ENCODE results near the gene CIDEA.

CIDEA gene

DNA sequence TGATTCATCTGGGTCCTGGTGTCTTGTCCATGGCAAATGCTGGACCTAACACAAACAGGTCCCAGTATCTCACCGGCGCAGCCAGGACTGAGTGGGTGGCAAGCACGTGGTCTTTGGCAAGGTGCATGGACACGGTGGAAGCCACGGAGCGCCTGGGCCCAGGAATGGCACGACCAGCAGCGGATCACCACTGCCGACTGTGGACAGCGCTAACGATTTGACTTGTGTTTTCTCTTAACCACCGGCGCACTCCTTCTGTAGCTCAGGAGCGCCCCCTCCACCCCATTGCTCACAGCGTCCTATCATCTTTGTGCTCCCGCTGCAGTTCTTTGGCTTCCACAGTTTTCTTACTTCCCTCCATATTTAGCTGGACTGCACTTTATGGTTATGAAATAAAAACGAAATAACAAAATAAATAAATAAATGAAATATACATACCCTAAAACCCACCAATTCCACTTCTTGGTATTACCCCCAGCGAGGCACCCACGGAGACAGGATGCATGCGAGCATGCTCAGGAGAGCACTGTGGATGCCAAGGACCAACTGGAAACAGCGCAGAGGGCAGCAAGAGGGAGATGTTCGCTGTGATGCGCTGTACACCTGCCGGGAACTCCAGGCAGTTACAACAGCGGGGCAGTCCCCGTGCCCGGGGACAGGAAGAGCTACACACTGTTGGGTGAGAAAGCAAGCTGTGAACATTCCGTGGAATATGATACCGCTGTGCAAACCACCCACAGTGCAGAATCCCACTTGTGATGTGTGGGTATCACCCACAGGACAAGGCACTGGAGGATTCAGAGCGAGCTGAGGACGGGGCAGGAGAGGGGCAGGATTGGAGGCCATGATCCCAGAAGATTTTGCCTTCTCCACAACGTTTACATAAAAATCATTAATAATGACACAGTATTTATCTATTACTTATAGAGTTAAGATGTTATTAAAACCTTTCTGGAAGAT, 7.0 kb upstream of the CIDEA start:
- Histone ChIP-seq H3K36me3 (ENCODE audit: control insufficient read depth, insufficient read depth, low read length) (no peaks in the 10 kb centered on the region), H3K4me3 (replicated peaks; ENCODE audit: low read depth, low read length) (no peak overlapping the region), H3K27me3 (replicated peaks; ENCODE audit: control insufficient read depth, insufficient read depth, low read length) (peaks cover 2% of the 10 kb centered on the region)
- no peak for DNase-seq (ENCODE audit: extremely low read depth, insufficient read length)
- TF ChIP-seq, protein P1, sequence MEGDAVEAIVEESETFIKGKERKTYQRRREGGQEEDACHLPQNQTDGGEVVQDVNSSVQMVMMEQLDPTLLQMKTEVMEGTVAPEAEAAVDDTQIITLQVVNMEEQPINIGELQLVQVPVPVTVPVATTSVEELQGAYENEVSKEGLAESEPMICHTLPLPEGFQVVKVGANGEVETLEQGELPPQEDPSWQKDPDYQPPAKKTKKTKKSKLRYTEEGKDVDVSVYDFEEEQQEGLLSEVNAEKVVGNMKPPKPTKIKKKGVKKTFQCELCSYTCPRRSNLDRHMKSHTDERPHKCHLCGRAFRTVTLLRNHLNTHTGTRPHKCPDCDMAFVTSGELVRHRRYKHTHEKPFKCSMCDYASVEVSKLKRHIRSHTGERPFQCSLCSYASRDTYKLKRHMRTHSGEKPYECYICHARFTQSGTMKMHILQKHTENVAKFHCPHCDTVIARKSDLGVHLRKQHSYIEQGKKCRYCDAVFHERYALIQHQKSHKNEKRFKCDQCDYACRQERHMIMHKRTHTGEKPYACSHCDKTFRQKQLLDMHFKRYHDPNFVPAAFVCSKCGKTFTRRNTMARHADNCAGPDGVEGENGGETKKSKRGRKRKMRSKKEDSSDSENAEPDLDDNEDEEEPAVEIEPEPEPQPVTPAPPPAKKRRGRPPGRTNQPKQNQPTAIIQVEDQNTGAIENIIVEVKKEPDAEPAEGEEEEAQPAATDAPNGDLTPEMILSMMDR (IDR thresholded peaks at IDR 0.05; ENCODE audit: insufficient read depth, low read length, poor library complexity, severe bottlenecking), result peak; percentile 43

DNA sequence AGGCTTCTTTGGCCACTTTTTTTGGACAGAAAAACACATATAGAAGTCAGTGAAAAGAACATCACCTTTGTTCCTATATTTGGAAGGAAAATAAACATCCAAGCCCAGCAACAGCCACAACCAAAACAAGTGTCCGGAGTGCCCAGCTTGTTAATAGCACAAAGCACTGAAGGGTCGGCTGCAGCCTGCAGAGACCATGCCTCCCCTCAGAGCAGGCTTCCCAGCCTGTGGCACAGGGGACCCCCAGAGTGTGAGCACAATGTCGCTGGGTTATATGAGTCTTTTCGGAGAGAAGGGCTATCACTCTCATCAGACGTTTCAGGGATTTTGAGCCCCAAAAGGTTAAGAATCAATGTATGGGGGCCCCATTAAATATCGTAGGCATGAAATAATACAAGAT, 6.2 kb upstream of the CIDEA start:
- peaks cover 2% of the 10 kb centered on the region for H3K27me3 ChIP-seq (replicated peaks; ENCODE audit: control insufficient read depth, insufficient read depth, low read length)
- TF ChIP-seq, protein P1 (IDR thresholded peaks at IDR 0.05; ENCODE audit: insufficient read depth, low read length, poor library complexity, severe bottlenecking), result no peak
- no peak overlapping the region for H3K4me3 ChIP-seq (replicated peaks; ENCODE audit: low read depth, low read length)
- no peak for DNase-seq (ENCODE audit: extremely low read depth, insufficient read length)
- no peaks in the 10 kb centered on the region for H3K36me3 ChIP-seq (ENCODE audit: control insufficient read depth, insufficient read depth, low read length)

DNA sequence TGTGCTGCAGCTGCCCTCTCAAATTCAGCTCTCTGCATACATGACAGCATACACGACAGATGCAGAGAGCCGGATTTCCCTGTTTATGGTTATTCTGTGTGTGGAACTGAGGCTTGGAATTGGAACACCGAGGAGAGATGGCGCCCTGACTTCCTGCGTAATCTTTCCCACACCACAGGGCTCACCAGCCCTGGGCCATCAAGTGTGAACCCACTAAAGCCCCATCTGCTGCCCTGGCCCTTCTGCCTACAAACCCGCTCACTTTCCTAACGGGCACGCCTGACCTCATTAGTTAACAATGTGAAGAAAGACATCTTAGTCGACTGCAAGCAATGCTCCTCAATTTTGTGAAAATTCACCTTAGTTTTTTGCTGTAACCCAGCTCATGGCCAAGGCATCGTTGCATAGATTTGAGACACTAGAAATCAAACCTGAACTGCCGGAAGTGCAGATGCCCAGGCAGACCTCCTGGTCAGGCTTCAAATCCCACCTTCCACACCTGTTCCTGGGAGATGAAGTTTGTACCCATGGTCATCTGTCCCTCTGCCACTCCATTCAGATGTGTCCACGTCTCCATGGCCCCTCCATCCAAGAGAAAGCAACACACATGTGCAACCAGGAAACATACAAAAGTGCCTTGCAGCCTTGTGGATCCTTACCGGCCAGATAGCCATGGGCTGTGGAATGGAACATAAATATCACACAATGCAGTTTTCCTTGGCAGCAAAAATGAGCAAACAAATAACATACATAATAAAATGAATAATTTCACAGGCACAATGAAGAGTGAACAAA, 5.0 kb upstream of the CIDEA start:
- H3K36me3 ChIP-seq (ENCODE audit: control insufficient read depth, insufficient read depth, low read length), result no peaks in the 10 kb centered on the region
- TF ChIP-seq, protein P1 (IDR thresholded peaks at IDR 0.05; ENCODE audit: insufficient read depth, low read length, poor library complexity, severe bottlenecking), result no peak
- no peak for DNase-seq (ENCODE audit: extremely low read depth, insufficient read length)
- H3K4me3 ChIP-seq (replicated peaks; ENCODE audit: low read depth, low read length), result no peak overlapping the region
- peaks cover 2% of the 10 kb centered on the region for H3K27me3 ChIP-seq (replicated peaks; ENCODE audit: control insufficient read depth, insufficient read depth, low read length)

DNA sequence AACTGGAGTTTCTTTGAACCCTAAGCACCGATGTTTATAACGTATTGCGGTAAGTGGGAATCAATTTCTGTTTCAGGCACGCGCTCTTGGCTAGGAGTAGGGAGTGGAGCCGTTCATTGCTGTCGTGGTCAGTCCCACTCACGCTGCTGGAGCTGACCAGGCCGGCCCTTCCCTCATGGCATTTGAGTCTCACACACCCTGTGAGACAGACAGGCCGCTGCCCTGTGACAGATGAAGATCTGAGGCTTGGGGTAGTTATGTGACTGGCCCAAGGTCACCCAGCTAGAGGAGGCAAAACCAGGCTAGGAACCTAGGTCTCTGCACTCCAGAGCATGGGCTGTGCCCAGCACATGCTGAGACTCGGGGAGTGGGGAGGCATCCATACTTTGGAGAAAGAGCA, 2.9 kb upstream of the CIDEA start:
- Histone ChIP-seq H3K27me3 (replicated peaks; ENCODE audit: control insufficient read depth, insufficient read depth, low read length) (peaks cover 2% of the 10 kb centered on the region), H3K36me3 (ENCODE audit: control insufficient read depth, insufficient read depth, low read length) (no peaks in the 10 kb centered on the region), H3K4me3 (replicated peaks; ENCODE audit: low read depth, low read length) (no peak overlapping the region)
- TF ChIP-seq, protein P1 (IDR thresholded peaks at IDR 0.05; ENCODE audit: insufficient read depth, low read length, poor library complexity, severe bottlenecking), result no peak
- no peak for DNase-seq (ENCODE audit: extremely low read depth, insufficient read length)

DNA sequence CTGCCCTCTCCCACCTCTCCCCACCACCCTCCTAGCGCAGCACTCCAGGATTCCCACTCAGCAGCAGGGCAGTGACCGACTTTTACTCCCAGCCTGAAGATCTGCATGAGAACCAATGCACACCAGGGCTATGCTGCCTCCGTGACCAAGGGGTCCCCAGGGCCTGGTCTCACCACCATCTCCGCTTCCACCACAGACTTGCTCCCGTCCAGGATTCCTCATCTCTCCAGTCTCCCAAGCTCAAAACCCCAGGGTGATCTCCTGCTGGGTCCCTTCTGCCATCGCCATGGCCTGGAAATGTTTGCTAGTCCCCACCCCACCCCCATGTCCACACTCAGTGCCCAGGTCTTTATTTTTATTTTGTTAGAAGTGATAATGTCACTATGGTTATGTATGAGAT, 2.1 kb upstream of the CIDEA start:
- TF ChIP-seq, protein P1 (IDR thresholded peaks at IDR 0.05; ENCODE audit: insufficient read depth, low read length, poor library complexity, severe bottlenecking), result no peak
- no peak for DNase-seq (ENCODE audit: extremely low read depth, insufficient read length)
- H3K27me3 ChIP-seq (replicated peaks; ENCODE audit: control insufficient read depth, insufficient read depth, low read length), result peaks cover 2% of the 10 kb centered on the region
- no peaks in the 10 kb centered on the region for H3K36me3 ChIP-seq (ENCODE audit: control insufficient read depth, insufficient read depth, low read length)
- H3K4me3 ChIP-seq (replicated peaks; ENCODE audit: low read depth, low read length), result no peak overlapping the region
